Stimulated activated CD4-positive, alpha-beta T cell treated with anti-CD3 and anti-CD28 coated beads, Interleukin-2, amount 100 ng/mL, for 4 hours (primary cell): ENCODE measurements around the gene ZFAND5.

ENCODE experiments used
- DNase-seq: peaks from one replicate; pipeline ENCODE4 v3.0.0-alpha.2; 2020; ENCODE audit warnings: low read depth

Gene ZFAND5

DNA sequence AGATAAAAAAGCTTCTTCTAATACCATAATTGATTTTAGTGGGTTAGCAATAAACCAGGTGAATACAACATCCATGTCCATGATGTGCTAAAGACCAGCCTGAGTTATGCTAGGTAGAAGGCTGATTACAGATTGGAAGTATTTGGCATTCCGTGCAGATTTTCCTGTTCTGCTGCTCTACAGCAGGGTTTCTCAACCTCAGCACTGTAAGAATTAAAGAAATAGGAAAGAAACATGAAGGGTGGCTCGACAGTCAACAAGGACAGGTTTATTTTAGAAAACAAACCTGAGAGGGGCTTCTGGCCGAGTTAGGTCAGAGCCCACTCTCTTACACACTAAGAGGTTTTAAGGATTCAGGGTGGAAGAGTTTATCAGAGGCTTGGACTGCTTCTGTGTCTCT, 42.3 kb downstream of the ZFAND5 start:
- DNase-seq: no peak

DNA sequence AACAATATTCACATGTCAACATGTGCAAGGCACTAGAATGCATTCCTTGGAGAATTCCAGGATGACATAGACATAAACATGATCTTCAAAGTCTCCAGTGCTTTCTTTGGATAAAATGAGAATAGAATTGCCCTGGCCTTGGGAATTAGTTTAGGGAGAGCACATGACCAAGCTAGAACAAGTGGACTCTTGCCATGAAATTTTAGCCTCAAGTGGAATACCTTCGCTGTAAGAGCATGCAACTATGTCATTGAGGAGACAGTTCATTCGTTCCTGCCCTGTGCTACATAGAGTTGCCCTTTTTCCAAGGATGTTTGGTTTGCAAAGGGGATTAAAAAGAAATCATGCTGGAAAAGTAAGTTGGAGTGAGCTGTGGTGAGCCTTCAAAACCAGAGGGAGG, 42.7 kb downstream of the ZFAND5 start:
- DNase-seq: no peak

DNA sequence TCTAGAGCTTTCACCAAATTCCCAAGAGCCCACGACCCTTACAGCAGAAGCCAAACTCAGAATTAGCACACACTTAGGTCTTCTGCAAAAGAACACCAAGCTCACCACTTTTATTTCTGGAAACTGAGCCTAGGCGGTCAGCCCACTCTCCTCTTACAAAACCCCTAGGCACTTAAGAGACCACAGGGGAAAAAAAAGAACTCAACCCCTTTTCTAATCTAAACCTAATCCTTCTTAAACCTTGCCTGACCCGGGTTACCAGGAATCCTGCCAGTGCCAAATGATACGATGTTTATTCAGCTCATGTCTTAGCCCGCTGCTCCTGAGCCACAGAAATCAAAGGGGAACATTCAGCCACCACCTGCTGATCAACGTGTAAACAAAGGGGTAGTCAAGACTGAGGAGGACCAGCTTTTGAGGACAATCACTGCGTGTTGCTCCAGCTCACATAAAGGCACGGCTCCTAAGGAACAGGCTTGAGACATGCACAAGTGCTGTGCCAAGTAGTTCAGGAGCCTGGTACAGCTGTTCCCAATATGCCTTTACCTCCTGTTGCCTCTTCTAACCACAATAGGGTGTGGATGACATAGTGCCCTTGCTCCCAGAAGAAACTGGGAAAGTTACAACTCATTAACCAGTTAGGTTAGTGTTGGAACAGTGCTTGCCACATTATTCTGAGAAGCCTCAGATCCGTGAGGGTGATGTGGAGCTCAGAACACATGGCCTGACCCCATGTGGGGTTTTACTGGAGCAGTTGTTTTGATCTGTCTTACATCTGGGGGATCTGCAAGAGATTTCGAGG, 49.3 kb downstream of the ZFAND5 start:
- no peak for DNase-seq

DNA sequence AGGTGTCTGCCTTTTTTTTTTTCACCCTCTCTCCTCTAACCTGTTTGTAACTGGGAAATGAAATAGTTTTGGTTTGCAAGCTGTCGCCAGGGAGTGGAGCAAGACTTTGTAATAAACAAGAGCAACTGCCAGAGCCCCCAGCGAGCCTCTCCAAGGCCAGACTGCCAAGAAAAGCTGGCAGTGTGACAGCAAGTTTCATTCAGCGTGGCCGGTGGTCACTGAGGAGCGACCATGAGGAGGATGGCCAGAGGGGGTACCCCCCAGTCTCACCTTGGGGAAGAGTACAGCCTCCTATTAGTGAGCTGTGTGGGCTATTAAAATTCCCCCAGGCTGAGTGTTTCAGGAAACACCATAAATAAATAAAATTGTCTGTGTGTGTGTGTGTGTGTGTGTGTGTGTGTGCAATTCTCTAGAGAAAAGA, 49.9 kb downstream of the ZFAND5 start:
- DNase-seq: no peak

DNA sequence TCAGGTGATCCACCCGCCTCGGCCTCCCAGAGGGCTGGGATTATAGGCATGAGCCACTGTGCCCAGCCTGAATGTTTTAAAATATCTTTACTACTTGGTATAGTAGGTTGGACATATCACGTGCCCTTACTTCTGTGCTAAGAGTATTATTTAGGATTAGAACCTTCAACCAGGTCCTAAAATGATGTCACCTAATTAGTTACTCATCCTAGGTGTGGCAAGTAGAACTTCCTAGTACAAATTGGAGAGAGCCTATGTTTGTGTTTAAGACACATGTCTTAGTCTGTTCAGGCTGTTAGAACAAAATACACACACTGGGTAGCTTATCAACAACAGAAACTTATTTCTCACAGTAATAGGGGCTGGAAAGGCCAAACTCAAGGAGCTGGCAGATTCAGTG, 51.5 kb downstream of the ZFAND5 start:
- no peak for DNase-seq

DNA sequence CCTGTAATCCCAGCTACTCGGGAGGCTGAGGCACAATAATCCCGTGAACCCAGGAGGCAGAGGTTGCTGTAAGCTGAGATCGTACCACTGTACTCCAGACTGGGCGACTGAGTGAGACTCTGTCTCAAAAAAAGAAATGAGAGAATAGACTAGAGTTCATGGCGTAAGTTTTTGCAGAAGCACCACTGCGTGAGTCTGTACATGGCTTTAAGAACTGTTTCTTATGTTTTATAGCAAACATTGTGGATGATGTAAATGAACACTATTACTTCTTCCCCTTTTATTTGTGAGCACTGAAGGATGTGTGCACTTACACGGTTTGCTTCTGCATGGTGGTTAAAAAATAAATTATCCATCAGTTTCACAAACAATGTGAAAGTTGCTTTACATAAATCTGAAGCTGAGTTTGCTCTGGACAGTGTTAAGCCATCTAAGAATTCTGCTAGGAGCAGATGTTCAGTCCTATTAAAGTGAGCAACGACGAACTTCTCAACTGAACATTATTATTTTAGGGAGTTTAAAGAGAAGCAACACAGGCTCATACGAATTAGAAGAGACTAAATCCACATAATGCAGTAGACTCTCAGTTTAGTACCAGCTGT, 52.5 kb downstream of the ZFAND5 start:
- no peak for DNase-seq

DNA sequence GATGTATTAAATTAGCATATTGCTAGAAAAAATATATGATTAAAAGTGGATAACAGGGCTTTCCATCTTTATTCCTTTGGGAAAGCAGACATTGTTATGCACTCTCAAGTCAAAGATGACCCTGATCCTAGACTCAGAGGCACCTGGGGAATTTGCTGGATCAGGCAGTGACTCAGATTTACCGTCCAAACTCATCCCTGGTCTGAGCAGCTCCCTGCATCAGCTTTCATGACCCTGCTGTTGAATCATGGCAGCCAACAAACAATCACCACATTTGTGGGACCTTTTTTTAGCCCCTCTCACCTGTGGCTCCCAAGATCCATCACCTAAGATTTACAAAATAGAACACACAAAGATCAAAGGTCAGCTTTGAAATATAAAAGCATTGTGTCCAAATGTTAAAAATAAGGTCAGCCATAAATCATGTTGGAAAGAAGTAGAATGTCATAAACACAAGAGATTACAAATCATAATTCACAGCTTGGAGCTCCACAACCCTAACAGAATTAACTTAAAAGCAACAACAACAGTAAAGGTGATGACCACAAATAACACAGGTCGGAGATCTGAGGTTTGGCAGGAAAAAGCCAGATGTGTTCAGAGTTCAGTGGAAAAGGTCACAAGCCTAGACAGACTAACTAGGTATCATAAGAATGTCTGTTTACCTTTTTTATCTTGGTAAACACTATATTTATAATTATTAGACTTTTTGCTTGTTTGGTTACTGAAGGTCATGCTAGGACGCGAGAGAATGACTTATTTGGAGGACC, 55.5 kb downstream of the ZFAND5 start:
- no peak for DNase-seq

DNA sequence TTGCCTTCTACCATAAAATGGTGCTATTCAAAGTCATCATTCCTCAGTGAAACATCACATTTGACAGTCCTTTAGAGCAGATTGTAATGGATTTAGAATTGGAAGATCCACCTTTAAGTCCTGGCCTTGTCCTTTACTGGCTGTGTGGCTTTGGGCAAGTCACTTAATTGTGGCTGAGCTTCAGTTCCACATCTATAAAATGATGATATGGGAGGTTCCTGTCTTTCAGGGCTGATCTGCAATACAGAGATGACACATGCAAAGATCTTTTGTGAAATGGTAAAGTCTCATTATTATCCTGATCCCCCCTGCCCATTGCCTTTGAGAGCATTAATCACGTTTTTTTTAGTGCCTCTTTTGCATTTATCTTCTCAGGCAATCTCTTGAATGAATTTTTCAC, 58.2 kb downstream of the ZFAND5 start:
- no peak for DNase-seq

DNA sequence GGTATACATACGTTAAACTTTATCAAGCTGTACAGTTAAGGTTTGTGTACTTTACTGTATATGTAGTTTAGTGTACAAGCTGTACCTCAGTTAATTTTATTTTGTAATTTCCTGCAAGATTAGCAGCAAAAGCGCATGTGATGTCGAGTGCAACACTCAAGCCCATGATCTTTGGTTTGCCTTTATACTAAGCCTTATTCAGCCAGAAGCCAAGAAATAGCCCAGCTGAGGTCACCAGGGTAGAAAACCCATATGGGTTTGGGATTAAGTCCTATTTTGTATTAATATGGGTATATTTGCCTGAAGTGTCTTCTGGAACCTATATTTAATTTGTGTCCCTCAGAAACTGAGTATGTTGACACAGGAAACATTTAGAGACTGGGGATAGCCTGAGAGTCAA, 59.3 kb downstream of the ZFAND5 start:
- DNase-seq: no peak

DNA sequence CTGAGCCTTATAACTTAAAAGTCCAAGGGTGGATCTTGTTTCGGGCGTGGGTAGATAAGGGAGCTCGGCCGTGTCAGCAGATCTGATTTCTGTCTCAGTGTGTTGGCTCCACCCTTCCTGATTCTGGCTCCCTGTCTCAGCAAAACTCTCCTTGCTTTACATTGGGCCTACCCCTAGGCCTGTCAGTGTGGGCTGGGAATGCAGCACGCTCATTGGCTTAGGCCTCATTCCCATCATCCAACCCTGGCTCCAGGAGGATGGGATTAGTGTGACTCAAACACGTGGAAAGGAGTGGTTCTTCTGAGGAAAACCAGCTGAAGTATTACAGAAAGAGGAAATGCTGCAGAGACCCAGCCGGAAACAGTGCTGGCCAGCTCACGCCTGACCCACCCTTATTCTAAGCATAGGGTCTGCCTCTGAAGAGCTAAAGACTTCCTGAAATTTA, 59.9 kb downstream of the ZFAND5 start:
- no peak for DNase-seq

DNA sequence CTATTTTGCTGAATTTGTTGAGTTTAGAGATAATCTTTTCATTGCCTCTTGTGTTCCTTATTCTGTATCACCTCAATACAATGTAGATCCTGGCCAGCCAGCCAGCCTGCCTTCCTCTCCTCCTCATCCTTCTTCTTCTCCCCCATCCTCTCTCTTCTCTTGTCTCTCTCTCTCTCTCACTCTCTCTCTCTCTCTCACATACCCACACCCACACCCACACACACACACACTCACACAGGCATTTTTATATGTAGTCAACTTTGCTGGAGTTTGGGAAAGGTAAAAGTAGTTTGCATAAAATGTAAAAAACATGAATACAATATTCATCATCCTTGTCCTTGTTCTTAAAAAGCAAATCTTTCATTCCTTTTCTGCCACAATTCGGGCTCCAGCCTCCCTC, 60.5 kb downstream of the ZFAND5 start:
- no peak for DNase-seq
